Activated CD4-positive, alpha-beta T cell treated with anti-CD3 and anti-CD28 coated beads, Interleukin-2, amount 50 U/mL, for 1 hour (primary cell): ENCODE data around the gene C3orf52.

Experiments used
- DNase-seq: peaks from one replicate; pipeline ENCODE4 v3.0.0-alpha.2; 2020

The C3orf52 gene

GRCh38 chr3:112137781-112138180, 51.6 kb downstream of the C3orf52 start:
- DNase-seq: no peak

DNA sequence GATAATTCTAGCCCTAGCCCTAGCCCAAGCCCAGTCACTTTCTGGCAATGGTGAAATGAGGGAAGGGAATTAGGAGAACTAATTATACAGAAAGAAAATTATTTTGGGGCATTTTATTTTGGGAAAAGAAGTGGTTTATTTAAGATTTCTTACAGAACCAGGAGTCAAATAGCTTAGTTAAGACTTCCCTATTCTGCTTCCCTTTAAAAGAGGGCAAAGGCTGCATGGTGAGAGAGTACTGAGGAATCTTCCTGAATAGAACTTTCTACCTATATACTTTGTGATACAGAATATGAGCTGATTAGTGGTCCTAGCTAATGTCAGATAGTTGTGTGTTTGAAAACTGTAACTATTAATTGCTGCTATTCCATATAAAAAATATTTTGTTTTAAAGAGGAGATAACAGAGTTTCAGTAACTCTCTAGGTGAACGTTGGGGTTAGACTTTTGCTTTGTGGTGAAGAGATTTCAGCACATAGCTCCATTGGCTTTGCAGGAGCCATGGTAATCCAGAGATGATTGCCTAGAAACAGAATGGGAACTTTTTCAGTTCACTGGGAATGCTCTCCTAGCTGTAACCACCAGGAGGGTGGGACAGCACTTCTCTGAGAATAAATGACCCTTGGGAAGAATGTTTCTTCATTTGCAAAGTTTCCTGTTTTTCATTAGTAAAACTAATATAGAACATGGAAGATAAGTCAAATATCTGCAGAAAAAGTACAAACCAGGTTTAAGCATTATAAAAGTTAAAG, 52.2 kb downstream of the C3orf52 start:
- no peak for DNase-seq

DNA sequence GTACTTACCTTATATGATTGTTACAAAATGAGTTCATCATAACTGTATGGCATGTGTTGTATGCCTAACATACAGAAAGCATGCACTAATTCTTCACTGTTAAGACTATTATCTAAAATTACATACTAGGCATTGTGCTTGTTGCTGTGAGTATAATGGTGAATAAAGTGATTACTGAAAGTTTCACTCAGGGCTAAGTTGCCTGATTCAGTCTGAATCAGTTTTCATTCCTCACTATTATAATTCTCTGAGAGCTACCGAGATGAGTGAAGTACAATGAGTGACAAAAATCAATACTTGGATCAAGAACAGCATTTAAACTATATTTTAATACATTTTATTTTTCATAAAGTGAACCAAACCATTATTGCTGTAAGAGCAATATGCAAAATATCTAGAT, 54.4 kb downstream of the C3orf52 start:
- no peak for DNase-seq

DNA sequence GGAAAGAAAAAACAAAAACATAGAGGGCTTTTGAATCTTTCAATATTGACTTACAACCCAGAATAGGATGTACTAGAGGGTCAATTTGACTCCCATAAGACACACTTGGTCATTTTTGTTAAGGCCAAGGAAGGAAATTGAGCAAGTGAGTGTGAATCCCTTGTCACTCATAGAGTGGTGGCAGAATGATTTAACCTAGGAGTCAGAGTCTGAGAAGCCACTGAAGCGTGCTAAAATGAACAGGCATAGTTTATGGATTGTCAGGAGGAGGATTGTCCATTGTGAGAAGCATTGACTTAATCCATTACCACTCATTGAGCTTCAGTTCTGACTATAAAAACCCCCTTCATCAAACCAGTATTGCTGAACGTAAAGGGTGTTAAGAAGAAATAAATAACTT, 55.1 kb downstream of the C3orf52 start:
- no peak for DNase-seq

DNA sequence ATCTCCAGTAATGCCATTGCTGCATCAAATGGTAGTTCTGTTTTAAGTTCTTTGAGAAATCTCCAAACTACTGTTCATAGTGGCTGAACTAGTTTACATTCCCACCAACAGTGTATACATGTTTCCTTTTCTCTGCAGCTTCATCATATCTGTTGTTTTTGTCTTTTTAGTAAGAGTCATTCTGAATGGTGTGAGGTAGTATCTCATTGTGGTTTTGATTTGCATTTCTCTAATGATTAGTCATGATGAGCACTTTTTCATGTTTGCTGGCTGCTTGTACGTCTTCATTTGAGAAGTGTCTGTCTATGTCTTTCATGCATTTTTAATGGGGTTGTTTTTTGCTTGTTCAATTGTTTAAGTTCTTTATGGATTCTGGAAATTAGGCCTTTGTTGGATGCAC, 57.1 kb downstream of the C3orf52 start:
- DNase-seq: no peak

DNA sequence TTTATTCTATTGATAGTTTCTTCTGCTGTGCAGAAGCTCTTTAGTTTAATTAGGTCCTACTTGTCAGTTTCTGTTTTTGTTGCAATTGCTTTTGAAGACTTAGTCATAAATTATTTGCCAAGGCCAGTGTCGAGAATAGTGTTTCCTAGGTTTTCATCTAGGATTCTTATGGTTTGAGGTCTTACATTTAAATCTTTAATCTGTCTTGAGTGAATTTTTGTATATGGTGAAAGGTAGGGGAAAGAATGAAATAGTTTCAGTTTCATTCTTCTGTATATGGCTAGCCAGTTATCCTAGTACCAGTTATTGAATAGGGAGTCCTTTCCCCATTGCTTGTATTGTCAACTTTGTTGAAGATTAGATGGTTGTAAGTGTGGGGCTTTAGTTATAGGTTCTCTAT, 57.5 kb downstream of the C3orf52 start:
- no peak for DNase-seq

- no peak for DNase-seq
Observed at GRCh38 chr3:112149136-112149535, 62.9 kb downstream of the C3orf52 start.

DNA sequence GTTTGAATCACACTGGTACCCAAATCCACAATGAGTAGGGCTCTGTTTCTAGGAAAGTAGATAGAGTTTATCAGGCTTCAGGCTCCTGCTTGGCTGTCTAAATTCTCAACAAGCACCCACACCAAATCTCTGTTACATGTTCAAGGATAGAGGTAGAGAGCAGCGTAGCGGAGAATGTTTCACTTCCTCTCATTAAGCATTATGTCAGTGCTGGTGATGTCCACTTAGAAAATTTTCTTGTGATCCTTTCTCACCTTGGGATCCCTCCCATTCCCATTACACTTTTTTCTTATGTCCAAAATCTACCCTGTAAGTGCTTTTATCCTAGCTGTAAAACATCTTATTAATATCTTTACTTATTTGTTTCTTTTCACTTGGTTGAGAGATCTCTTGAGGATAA, 81.6 kb downstream of the C3orf52 start:
- no peak for DNase-seq
